Spleen (tissue), 7 donors: Measurements from ENCODE around the gene IDS.
"Not testable (repeated sequence)": the region's sequence is repeated elsewhere in the genome, so short reads cannot be mapped to it uniquely, and the experiment has no call there.

Source experiments
- CTCF ChIP-seq, 11 experiments: fragments of 200-600 bp in 7 of 11; fragments of 450-650 bp in 4 of 11; sonication (generic) in 4 of 11; IDR thresholded peaks in 8 of 11; conservative IDR thresholded peaks in 3 of 11; 1 replicate in 7 of 11; 2 replicates in 4 of 11; pipeline versions ENCODE4 v1.4.0 to v1.8.0; 2016 to 2021; ENCODE audit warnings: antibody characterized with exemption in 11 of 11, inconsistent platforms in 4 of 11, mild to moderate bottlenecking in 1 of 11
- POLR2A ChIP-seq, 3 donors: fragments of 450-650 bp; IDR thresholded peaks; one replicate each; pipeline ENCODE4 v1.5.1; 2017; ENCODE audit warnings: antibody characterized with exemption in 3 of 3, mild to moderate bottlenecking in 1 of 3
- POLR2AphosphoS5 ChIP-seq, 3 donors: sonication (generic); formaldehyde crosslinking; IDR thresholded peaks; one replicate each; pipeline ENCODE4 v1.5.1; 2017; ENCODE audit warnings: antibody characterized with exemption in 3 of 3
- donor health status: DM: no; HTN: no; CAD: no; lungs with moderate emphysema.
- donor health status: DM: no; HTN: no; CAD: no.
- donor health status: DM: no; HTN: no; CAD: no.

- TF ChIP-seq CTCF (IDR thresholded peaks at IDR 0.05 in 8 of 11, conservative IDR thresholded peaks at IDR 0.05 in 3 of 11); POLR2A (IDR thresholded peaks at IDR 0.05); POLR2AphosphoS5 (IDR thresholded peaks at IDR 0.05): not testable (repeated sequence)
Measured at GRCh38 chrX:149525903-149526302, 20.8 kb upstream of the IDS start.
